Activated T-helper 1 cell treated with Interleukin-2 at 50 U/mL for 16 hours (primary cell): Measurements from ENCODE around the gene ATXN1.

ENCODE experiments used
- DNase-seq: peaks from one replicate; pipeline ENCODE4 v3.0.0-alpha.2; 2020; ENCODE audit warnings: low read depth

ATXN1 gene

GRCh38 chr6:16249971-16250370 is 511.3 kb downstream of the ATXN1 start:
- no peak for DNase-seq
